Hepatocyte (in vitro differentiated cells): ENCODE data around the gene ALPP.

Source experiments
- CTCF ChIP-seq: fragments of 200-600 bp; sonication (generic); IDR thresholded peaks from 2 replicates; pipeline ENCODE4 v1.5.1; 2016; ENCODE audit warnings: antibody characterized with exemption, mild to moderate bottlenecking; ENCODE audit not compliant: poor library complexity
- EZH2 ChIP-seq: fragments of 200-600 bp; sonication (generic); IDR thresholded peaks from 2 replicates; pipeline ENCODE4 v1.6.1; 2016; ENCODE audit warnings: antibody characterized with exemption, mild to moderate bottlenecking, borderline replicate concordance
- EZH2phosphoT487 ChIP-seq: fragments of 200-600 bp; sonication (generic); IDR thresholded peaks from one replicate; pipeline ENCODE4 v1.6.1; 2018; ENCODE audit warnings: antibody characterized with exemption, mild to moderate bottlenecking, low read depth, moderate library complexity; ENCODE audit not compliant: unreplicated experiment, severe bottlenecking

- TF ChIP-seq CTCF (no peak), EZH2 (no peak), EZH2phosphoT487 (no peak)
These were observed 37.4 kb upstream of the ALPP start for GRCh38 chr2:232341061-232341738.
